Memory B cell (primary cell): ENCODE data around the gene ITPRID2.
A peak's percentile ranks its signal among the peaks of the same experiment; 100 is the strongest.

ENCODE experiments used
- ATAC-seq: fragments of 150-1000 bp; cut with Tn5 transposase; 2 replicates; pipeline ENCODE4 v1.10.0; 2021; ENCODE audit warnings: low read depth, mild to moderate bottlenecking, moderate library complexity
- DNase-seq, 2 donors: peaks; one replicate each; pipeline ENCODE4 v3.0.0; 2022; ENCODE audit warnings: low spot score in 2 of 2
- H3K27ac Mint-ChIP-seq: one replicate; pipeline ENCODE4 v1.8.0; 2022; ENCODE audit warnings: mild to moderate bottlenecking, moderate library complexity, mixed read lengths
- H3K27me3 Mint-ChIP-seq: one replicate; pipeline ENCODE4 v1.8.0; 2022; ENCODE audit warnings: mixed read lengths
- H3K36me3 Mint-ChIP-seq: one replicate; pipeline ENCODE4 v1.8.0; 2022; ENCODE audit warnings: mild to moderate bottlenecking, mixed read lengths
- H3K4me1 Mint-ChIP-seq: one replicate; pipeline ENCODE4 v1.8.0; 2022; ENCODE audit warnings: mixed read lengths
- H3K4me3 Mint-ChIP-seq: one replicate; pipeline ENCODE4 v1.8.0; 2022; ENCODE audit warnings: mild to moderate bottlenecking, moderate library complexity, mixed read lengths
- H3K9me3 Mint-ChIP-seq: one replicate; pipeline ENCODE4 v1.8.0; 2022; ENCODE audit warnings: mixed read lengths

ITPRID2 gene

GRCh38 chr2:181891258-181891965 is at the start of gene ITPRID2:
ITPRID2 (plus strand) TSS chr2:181891730; CDS start chr2:181892067, 337 bp downstream.
- no peaks in the 10 kb centered on the region for H3K9me3 Mint-ChIP-seq
- peak within 1 kb of the TSS; percentile 87 for H3K27ac Mint-ChIP-seq
- ATAC-seq, result peak; percentile 91
- H3K4me1 Mint-ChIP-seq, result peaks cover 16% of the 10 kb centered on the region
- peak; percentile 54 for DNase-seq
- peak within 1 kb of the TSS; percentile 92 for H3K4me3 Mint-ChIP-seq
- no peaks in the 10 kb centered on the region for H3K36me3 Mint-ChIP-seq
- peaks cover 1% of the 10 kb centered on the region for H3K27me3 Mint-ChIP-seq

GRCh38 chr2:181844551-181845290 is 46.8 kb upstream of the ITPRID2 start:
- no peak for DNase-seq
- no peaks in the 10 kb centered on the region for H3K36me3 Mint-ChIP-seq
- ATAC-seq, result no peak
- H3K27me3 Mint-ChIP-seq, result peaks cover 5% of the 10 kb centered on the region
- no peak overlapping the region for H3K27ac Mint-ChIP-seq
- H3K4me1 Mint-ChIP-seq, result no peaks in the 10 kb centered on the region
- H3K4me3 Mint-ChIP-seq, result no peak overlapping the region
- no peaks in the 10 kb centered on the region for H3K9me3 Mint-ChIP-seq

- no peak for ATAC-seq
Measured at GRCh38 chr2:181846399-181847197, 44.9 kb upstream of the ITPRID2 start.

GRCh38 chr2:181847198-181847556 is 44.4 kb upstream of the ITPRID2 start:
- H3K9me3 Mint-ChIP-seq, result no peaks in the 10 kb centered on the region
- H3K27ac Mint-ChIP-seq, result no peak overlapping the region
- peaks cover 7% of the 10 kb centered on the region for H3K4me1 Mint-ChIP-seq
- ATAC-seq (no peak), DNase-seq (no peak)
- peaks cover 5% of the 10 kb centered on the region for H3K27me3 Mint-ChIP-seq
- H3K4me3 Mint-ChIP-seq, result no peak overlapping the region
- no peaks in the 10 kb centered on the region for H3K36me3 Mint-ChIP-seq

More at GRCh38 chr2:181846399-181847197, 44.9 kb upstream of the ITPRID2 start:
- no peaks in the 10 kb centered on the region for H3K9me3 Mint-ChIP-seq
- H3K4me3 Mint-ChIP-seq, result no peak overlapping the region
- no peak overlapping the region for H3K27ac Mint-ChIP-seq
- DNase-seq, result no peak
- peaks cover 5% of the 10 kb centered on the region for H3K27me3 Mint-ChIP-seq
- peaks cover 7% of the 10 kb centered on the region for H3K4me1 Mint-ChIP-seq
- no peaks in the 10 kb centered on the region for H3K36me3 Mint-ChIP-seq

- Mint-ChIP-seq H3K27me3 (peaks cover 5% of the 10 kb centered on the region), H3K9me3 (no peaks in the 10 kb centered on the region), H3K4me3 (no peak overlapping the region), H3K4me1 (peaks cover 7% of the 10 kb centered on the region), H3K36me3 (no peaks in the 10 kb centered on the region), H3K27ac (no peak overlapping the region)
- no peak for DNase-seq
- ATAC-seq, result no peak
Measured at GRCh38 chr2:181847702-181848101, 43.8 kb upstream of the ITPRID2 start.

GRCh38 chr2:181848261-181848886 is 43.2 kb upstream of the ITPRID2 start:
- no peaks in the 10 kb centered on the region for H3K36me3 Mint-ChIP-seq
- DNase-seq (no peak), ATAC-seq (no peak)
- no peaks in the 10 kb centered on the region for H3K9me3 Mint-ChIP-seq
- peaks cover 7% of the 10 kb centered on the region for H3K4me1 Mint-ChIP-seq
- peaks cover 4% of the 10 kb centered on the region for H3K27me3 Mint-ChIP-seq
- H3K4me3 Mint-ChIP-seq, result no peak overlapping the region
- no peak overlapping the region for H3K27ac Mint-ChIP-seq

- ATAC-seq, result no peak
- H3K4me1 Mint-ChIP-seq, result peaks cover 7% of the 10 kb centered on the region
Measured at GRCh38 chr2:181849601-181850000, 41.9 kb upstream of the ITPRID2 start.

GRCh38 chr2:181850936-181851560 is 40.5 kb upstream of the ITPRID2 start:
- no peaks in the 10 kb centered on the region for H3K9me3 Mint-ChIP-seq
- H3K27ac Mint-ChIP-seq, result peak overlapping the region; percentile 14
- H3K4me3 Mint-ChIP-seq, result no peak overlapping the region
- H3K4me1 Mint-ChIP-seq, result peaks cover 7% of the 10 kb centered on the region
- DNase-seq, result no peak
- no peaks in the 10 kb centered on the region for H3K36me3 Mint-ChIP-seq
- no peaks in the 10 kb centered on the region for H3K27me3 Mint-ChIP-seq
- ATAC-seq, result peak; percentile 56

More at GRCh38 chr2:181849601-181850000, 41.9 kb upstream of the ITPRID2 start:
- no peaks in the 10 kb centered on the region for H3K9me3 Mint-ChIP-seq
- no peak overlapping the region for H3K4me3 Mint-ChIP-seq
- H3K27ac Mint-ChIP-seq, result no peak overlapping the region
- H3K27me3 Mint-ChIP-seq, result peaks cover 2% of the 10 kb centered on the region
- no peak for DNase-seq
- H3K36me3 Mint-ChIP-seq, result no peaks in the 10 kb centered on the region

- no peaks in the 10 kb centered on the region for H3K9me3 Mint-ChIP-seq
- ATAC-seq (no peak), DNase-seq (no peak)
- H3K36me3 Mint-ChIP-seq, result no peaks in the 10 kb centered on the region
- no peaks in the 10 kb centered on the region for H3K27me3 Mint-ChIP-seq
- no peak overlapping the region for H3K27ac Mint-ChIP-seq
- H3K4me3 Mint-ChIP-seq, result no peak overlapping the region
- peaks cover 7% of the 10 kb centered on the region for H3K4me1 Mint-ChIP-seq
Measured at GRCh38 chr2:181851726-181852125, 39.8 kb upstream of the ITPRID2 start.

GRCh38 chr2:181853696-181854095 is 37.8 kb upstream of the ITPRID2 start:
- no peaks in the 10 kb centered on the region for H3K36me3 Mint-ChIP-seq
- DNase-seq, result no peak
- no peak for ATAC-seq
- no peak overlapping the region for H3K27ac Mint-ChIP-seq
- H3K27me3 Mint-ChIP-seq, result no peaks in the 10 kb centered on the region
- H3K9me3 Mint-ChIP-seq, result no peaks in the 10 kb centered on the region
- no peak overlapping the region for H3K4me3 Mint-ChIP-seq
- H3K4me1 Mint-ChIP-seq, result peaks cover 7% of the 10 kb centered on the region

- Mint-ChIP-seq H3K27ac (no peak overlapping the region), H3K4me3 (no peak overlapping the region), H3K36me3 (no peaks in the 10 kb centered on the region), H3K4me1 (no peaks in the 10 kb centered on the region), H3K9me3 (no peaks in the 10 kb centered on the region), H3K27me3 (no peaks in the 10 kb centered on the region)
- no peak for DNase-seq
- no peak for ATAC-seq
Measured at GRCh38 chr2:181857483-181857882, 34.0 kb upstream of the ITPRID2 start.

- no peak for ATAC-seq
- no peak overlapping the region for H3K4me3 Mint-ChIP-seq
- no peaks in the 10 kb centered on the region for H3K4me1 Mint-ChIP-seq
- peaks cover 3% of the 10 kb centered on the region for H3K27me3 Mint-ChIP-seq
- no peak for DNase-seq
- H3K27ac Mint-ChIP-seq, result no peak overlapping the region
- H3K36me3 Mint-ChIP-seq, result no peaks in the 10 kb centered on the region
- no peaks in the 10 kb centered on the region for H3K9me3 Mint-ChIP-seq
Measured at GRCh38 chr2:181858600-181858999, 32.9 kb upstream of the ITPRID2 start.

GRCh38 chr2:181859123-181859522 is 32.4 kb upstream of the ITPRID2 start:
- Mint-ChIP-seq H3K9me3 (no peaks in the 10 kb centered on the region), H3K27ac (no peak overlapping the region), H3K36me3 (no peaks in the 10 kb centered on the region), H3K27me3 (peaks cover 3% of the 10 kb centered on the region), H3K4me1 (no peaks in the 10 kb centered on the region), H3K4me3 (no peak overlapping the region)
- ATAC-seq (no peak), DNase-seq (no peak)
